Activated CD8-positive, alpha-beta T cell treated with anti-CD3 and anti-CD28 coated beads for 36 hours (primary cell): ENCODE measurements around the gene GNGT2. TPM values are rescaled to one million over a fixed set of nuclear protein-coding genes. Genes with fewer than 3 reads are reported as not detected.
A peak's percentile ranks its signal among the peaks of the same experiment; 100 is the strongest.

Experiments used
- ATAC-seq: fragments of 200-7000 bp; cut with Tn5 transposase; one replicate; pipeline ENCODE4 v1.10.0; 2021; ENCODE audit warnings: mild to moderate bottlenecking, moderate library complexity
- CTCF ChIA-PET: fragments of 350-600 bp; sonication (Branson Sonifier 250); formaldehyde crosslinking; loops from one replicate; lab custom pipeline; 2021; ENCODE audit warnings: antibody characterized with exemption; lab: Charles Lee
- POLR2A ChIA-PET: fragments of 350-600 bp; sonication (Branson Sonifier 250); formaldehyde crosslinking; loops from one replicate; lab custom pipeline; 2021; ENCODE audit warnings: antibody characterized with exemption; lab: Charles Lee
- DNase-seq: peaks from one replicate; pipeline ENCODE4 v3.0.0-alpha.2; 2020
- H3K27ac Mint-ChIP-seq: one replicate; pipeline ENCODE4 v1.8.0; 2021; ENCODE audit warnings: mild to moderate bottlenecking, mixed read lengths
- H3K27me3 Mint-ChIP-seq: one replicate; pipeline ENCODE4 v1.8.0; 2021; ENCODE audit warnings: mixed read lengths
- H3K36me3 Mint-ChIP-seq: one replicate; pipeline ENCODE4 v1.8.0; 2021; ENCODE audit warnings: low read depth, mixed read lengths
- H3K4me1 Mint-ChIP-seq: one replicate; pipeline ENCODE4 v1.8.0; 2021; ENCODE audit warnings: low read depth, mixed read lengths
- H3K4me3 Mint-ChIP-seq: one replicate; pipeline ENCODE4 v1.8.0; 2021; ENCODE audit warnings: mild to moderate bottlenecking, moderate library complexity, mixed read lengths
- H3K9me3 Mint-ChIP-seq: one replicate; pipeline ENCODE4 v1.8.0; 2021; ENCODE audit warnings: mixed read lengths
- intact Hi-C: fragments of 100-400 bp; cut with micrococcal nuclease; formaldehyde crosslinking; loops from one replicate; pipeline ENCODE4 v1.10.0; 2022
- total RNA-seq, 2 experiments: library from RNA; stranded (reverse); gene quantifications; one replicate each; pipeline ENCODE4 v1.2.3, GENCODE V29; 2021
- TF ChIP-seq, protein P1 (sequence below): fragments of 200-600 bp; IDR thresholded peaks from one replicate; pipeline ENCODE4 v1.8.0; 2022; ENCODE audit warnings: antibody characterized with exemption, mild to moderate bottlenecking

Gene GNGT2
- total RNA-seq, 2 experiments from 2014 or later: 21.7 to 23.9 TPM

GRCh38 chr17:49196520-49196919 lies 13.9 kb downstream of the GNGT2 start:
- TF ChIP-seq, protein P1, sequence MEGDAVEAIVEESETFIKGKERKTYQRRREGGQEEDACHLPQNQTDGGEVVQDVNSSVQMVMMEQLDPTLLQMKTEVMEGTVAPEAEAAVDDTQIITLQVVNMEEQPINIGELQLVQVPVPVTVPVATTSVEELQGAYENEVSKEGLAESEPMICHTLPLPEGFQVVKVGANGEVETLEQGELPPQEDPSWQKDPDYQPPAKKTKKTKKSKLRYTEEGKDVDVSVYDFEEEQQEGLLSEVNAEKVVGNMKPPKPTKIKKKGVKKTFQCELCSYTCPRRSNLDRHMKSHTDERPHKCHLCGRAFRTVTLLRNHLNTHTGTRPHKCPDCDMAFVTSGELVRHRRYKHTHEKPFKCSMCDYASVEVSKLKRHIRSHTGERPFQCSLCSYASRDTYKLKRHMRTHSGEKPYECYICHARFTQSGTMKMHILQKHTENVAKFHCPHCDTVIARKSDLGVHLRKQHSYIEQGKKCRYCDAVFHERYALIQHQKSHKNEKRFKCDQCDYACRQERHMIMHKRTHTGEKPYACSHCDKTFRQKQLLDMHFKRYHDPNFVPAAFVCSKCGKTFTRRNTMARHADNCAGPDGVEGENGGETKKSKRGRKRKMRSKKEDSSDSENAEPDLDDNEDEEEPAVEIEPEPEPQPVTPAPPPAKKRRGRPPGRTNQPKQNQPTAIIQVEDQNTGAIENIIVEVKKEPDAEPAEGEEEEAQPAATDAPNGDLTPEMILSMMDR: no peak
- no peak for DNase-seq
- intact Hi-C loops: no loop called here
- POLR2A ChIA-PET: interaction anchor here (1.0 to 6.7 kb wide), 2 partner anchors 22 to 27 kb away, joined by 3 to 30 read pairs; no protein-coding TSS in a partner anchor
- peaks cover 25% of the 10 kb centered on the region for H3K4me1 Mint-ChIP-seq
- ATAC-seq: no peak
- H3K27ac Mint-ChIP-seq: no peak overlapping the region
- H3K27me3 Mint-ChIP-seq: no peaks in the 10 kb centered on the region
- peaks cover 7% of the 10 kb centered on the region for H3K36me3 Mint-ChIP-seq
- H3K9me3 Mint-ChIP-seq: no peaks in the 10 kb centered on the region
- no peak overlapping the region for H3K4me3 Mint-ChIP-seq
- CTCF ChIA-PET: interaction anchor here (2.1 to 14.8 kb wide), 3 partner anchors 15 to 31 kb away, joined by 11 to 126 read pairs (median 58); partner anchors contain the start of genes ABI3 and GNGT2

- Mint-ChIP-seq H3K27ac (peak overlapping the region; percentile 66), H3K9me3 (no peaks in the 10 kb centered on the region), H3K4me1 (peaks cover 29% of the 10 kb centered on the region), H3K4me3 (peak overlapping the region; percentile 22), H3K36me3 (peaks cover 7% of the 10 kb centered on the region), H3K27me3 (no peaks in the 10 kb centered on the region)
- ChIA-PET POLR2A (interaction anchor here (1.0 to 6.7 kb wide), 4 partner anchors 14 to 28 kb away, joined by 3 to 52 read pairs (median 18); partner anchors contain the start of genes ABI3 and GNGT2), CTCF (interaction anchor here (1.5 to 14.8 kb wide), 4 partner anchors 9 to 31 kb away, joined by 5 to 126 read pairs (median 34); partner anchors contain the start of genes ABI3 and GNGT2)
- intact Hi-C loops: no loop called here
- DNase-seq (no peak), ATAC-seq (no peak)
- TF ChIP-seq, protein P1: no peak
Observed at GRCh38 chr17:49195751-49196150, 14.6 kb downstream of the GNGT2 start.

DNA sequence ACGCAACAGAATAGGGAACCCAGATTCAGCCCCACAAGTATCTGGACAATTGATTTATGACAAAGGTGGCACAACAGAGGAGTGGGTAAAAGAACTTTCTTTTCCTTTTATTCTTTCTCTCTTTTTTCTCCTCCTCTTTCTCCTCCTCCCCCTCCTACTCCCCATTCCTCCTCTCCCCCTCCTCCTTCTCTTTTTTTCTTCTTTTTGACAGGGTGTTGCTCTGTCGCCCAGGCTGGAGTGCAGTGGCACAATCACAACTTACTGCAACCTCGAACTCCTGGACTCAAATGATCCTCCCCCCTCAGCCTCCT lies 16.1 kb downstream of the GNGT2 start:
- TF ChIP-seq, protein P1: no peak
- no peaks in the 10 kb centered on the region for H3K27me3 Mint-ChIP-seq
- no peaks in the 10 kb centered on the region for H3K9me3 Mint-ChIP-seq
- intact Hi-C loops: no loop called here
- DNase-seq (no peak), ATAC-seq (no peak)
- H3K27ac Mint-ChIP-seq: peak overlapping the region; percentile 49
- ChIA-PET POLR2A (interaction anchor here (3.2 to 6.2 kb wide), 4 partner anchors 10 to 32 kb away, joined by 13 to 57 read pairs (median 38); partner anchors contain the start of genes ABI3 and GNGT2), CTCF (interaction anchor here (1.2 to 14.8 kb wide), 4 partner anchors 10 to 33 kb away, joined by 3 to 126 read pairs (median 32); partner anchors contain the start of genes ABI3 and GNGT2)
- peaks cover 31% of the 10 kb centered on the region for H3K4me1 Mint-ChIP-seq
- peak overlapping the region; percentile 96 for H3K4me3 Mint-ChIP-seq
- peaks cover 7% of the 10 kb centered on the region for H3K36me3 Mint-ChIP-seq

DNA sequence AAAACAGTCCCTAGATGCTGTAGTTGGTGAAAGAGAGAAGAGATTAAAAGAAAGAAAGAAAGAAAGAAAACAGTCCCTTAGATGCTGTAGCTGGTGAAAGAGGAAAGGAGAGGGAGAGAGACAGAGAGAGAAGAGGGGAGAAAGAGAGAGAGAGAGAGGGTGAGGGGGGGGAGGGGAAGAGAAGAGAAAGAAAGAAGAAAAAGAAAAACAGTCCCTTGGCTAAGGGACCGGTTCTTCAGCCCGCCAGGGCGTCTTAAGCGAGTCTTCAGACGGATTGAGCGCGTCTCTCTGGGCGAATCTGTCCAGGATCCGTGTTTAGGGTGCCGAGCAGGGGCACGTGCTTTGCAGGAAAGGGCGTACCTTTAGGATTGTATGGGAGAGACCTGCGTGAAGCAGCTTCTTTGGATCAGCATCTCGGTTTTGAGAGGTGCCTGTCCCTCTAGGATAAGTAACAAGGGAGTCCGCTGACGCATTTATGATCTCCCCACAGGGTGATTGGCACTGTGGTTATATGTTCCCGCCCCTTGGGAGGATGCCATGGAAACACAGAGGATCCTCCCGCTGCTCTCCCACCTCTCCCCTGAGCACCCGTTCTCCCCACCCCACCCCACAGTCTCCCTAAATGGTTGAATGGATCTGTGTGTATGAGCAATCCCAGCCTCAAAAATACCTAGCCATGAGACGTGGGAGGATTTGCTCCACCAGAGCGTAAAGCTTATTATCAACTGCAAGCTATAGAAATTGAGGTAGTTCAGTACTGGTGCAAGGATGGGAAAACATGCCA lies 16.7 kb downstream of the GNGT2 start:
- H3K4me3 Mint-ChIP-seq: peak overlapping the region; percentile 96
- ChIA-PET POLR2A (interaction anchor here (0.7 to 6.2 kb wide), 7 partner anchors 11 to 69 kb away, joined by 3 to 57 read pairs (median 21); partner anchors contain the start of genes ABI3, GNGT2 and PHOSPHO1), CTCF (interaction anchor here (0.6 to 14.8 kb wide), 4 partner anchors 14 to 793 kb away, joined by 3 to 126 read pairs (median 31); partner anchors contain the start of genes ABI3 and GNGT2)
- TF ChIP-seq, protein P1: no peak
- peak overlapping the region; percentile 99 for H3K27ac Mint-ChIP-seq
- peaks cover 7% of the 10 kb centered on the region for H3K36me3 Mint-ChIP-seq
- H3K9me3 Mint-ChIP-seq: no peaks in the 10 kb centered on the region
- DNase-seq: no peak
- no peaks in the 10 kb centered on the region for H3K27me3 Mint-ChIP-seq
- intact Hi-C loops: no loop called here
- peaks cover 31% of the 10 kb centered on the region for H3K4me1 Mint-ChIP-seq
- ATAC-seq: no peak
